Raji (cell line): Measurements from ENCODE around the gene LAMA5.
A peak's percentile ranks its signal among the peaks of the same experiment; 100 is the strongest.

Source experiments
- POLR2A ChIP-seq: IDR thresholded peaks from 2 replicates; pipeline ENCODE4 v1.6.1; 2011; ENCODE audit warnings: low read depth, low read length, control low read depth; ENCODE audit not compliant: insufficient read depth

LAMA5 gene

GRCh38 chr20:62309947-62310756 is 57.0 kb downstream of the LAMA5 start:
- no peak for TF ChIP-seq POLR2A

- TF ChIP-seq POLR2A = no peak
Measured at GRCh38 chr20:62309198-62309944, 57.7 kb downstream of the LAMA5 start.

GRCh38 chr20:62308102-62308822 is 58.9 kb downstream of the LAMA5 start:
- no peak for TF ChIP-seq POLR2A

GRCh38 chr20:62307226-62308101 is 59.6 kb downstream of the LAMA5 start:
- TF ChIP-seq POLR2A = no peak

- no peak for TF ChIP-seq POLR2A
Measured at GRCh38 chr20:62306414-62307187, 60.5 kb downstream of the LAMA5 start.

GRCh38 chr20:62305765-62306413 is 61.2 kb downstream of the LAMA5 start:
- no peak for TF ChIP-seq POLR2A

GRCh38 chr20:62305149-62305764 is 61.9 kb downstream of the LAMA5 start:
- no peak for TF ChIP-seq POLR2A

GRCh38 chr20:62304331-62305148 is 62.6 kb downstream of the LAMA5 start:
- no peak for TF ChIP-seq POLR2A

- no peak for TF ChIP-seq POLR2A
Measured at GRCh38 chr20:62303340-62304226, 63.5 kb downstream of the LAMA5 start.

GRCh38 chr20:62303062-62303339 is 64.1 kb downstream of the LAMA5 start:
- TF ChIP-seq POLR2A = no peak

GRCh38 chr20:62302341-62303061 is 64.6 kb downstream of the LAMA5 start, which contains the start of gene ADRM1:
Gene ADRM1 (plus strand): TSS chr20:62302997. CDS start chr20:62303569, 572 bp downstream.
- TF ChIP-seq POLR2A = peak; percentile 60
